T-cell (primary cell): ENCODE results near the gene AIG1. TPM values are rescaled to one million over a fixed set of nuclear protein-coding genes. Genes with fewer than 3 reads are reported as not detected.

Source experiments
- ATAC-seq, 4 experiments: fragments of 200-7000 bp in 3 of 4; fragments of 150-1000 bp in 1 of 4; cut with Tn5 transposase; replicated peaks in 1 of 4; 1 replicate in 3 of 4; 2 replicates in 1 of 4; pipeline ENCODE4 v1.10.0; 2021; ENCODE audit warnings: moderate library complexity in 3 of 4, mild to moderate bottlenecking in 2 of 4, moderate number of reproducible peaks in 1 of 4
- CTCF ChIA-PET, 2 donors: fragments of 300-600 bp; sonication (Branson Sonifier 250); formaldehyde crosslinking; loops; one replicate each; lab custom pipeline; 2022; ENCODE audit warnings: antibody characterized with exemption in 2 of 2; lab: Charles Lee
- POLR2A ChIA-PET, 2 donors: fragments of 300-600 bp; sonication (Branson Sonifier 250); formaldehyde crosslinking; loops; one replicate each; lab custom pipeline; 2022; ENCODE audit warnings: antibody characterized with exemption in 2 of 2; lab: Charles Lee
- DNase-seq, 35 experiments: peaks; one replicate each; pipeline versions ENCODE4 v3.0.0 to v3.0.0-alpha.2; 2013 to 2023
- H3K27ac ChIP-seq: one replicate; pipeline ENCODE4 v1.5.1; 2013; ENCODE audit warnings: low read length
- H3K27me3 ChIP-seq, 2 experiments: replicated peaks in 1 of 2; 1 replicate in 1 of 2; 2 replicates in 1 of 2; pipeline versions ENCODE4 v1.6.1 to v1.7.0; 2013; ENCODE audit warnings: low read length in 1 of 2, mixed read lengths in 1 of 2; ENCODE audit not compliant: control insufficient read depth in 2 of 2, insufficient read depth in 2 of 2; ENCODE audit errors: extremely low read depth in 1 of 2
- H3K36me3 ChIP-seq, 2 donors: 1 replicate in 1 of 2; 2 replicates in 1 of 2; pipeline versions ENCODE4 v1.6.1 to v1.7.0; 2013; ENCODE audit warnings: low read length in 1 of 2; ENCODE audit not compliant: control insufficient read depth in 2 of 2, insufficient read depth in 1 of 2; ENCODE audit errors: extremely low read depth in 1 of 2
- H3K4me1 ChIP-seq, 2 experiments: 1 replicate in 1 of 2; 2 replicates in 1 of 2; pipeline versions ENCODE4 v1.6.1 to v1.7.0; 2013; ENCODE audit warnings: low read length in 2 of 2, mixed read lengths in 1 of 2; ENCODE audit not compliant: insufficient read depth in 2 of 2, control insufficient read depth in 1 of 2; ENCODE audit errors: extremely low read depth in 1 of 2
- H3K4me3 ChIP-seq, 2 donors: 1 replicate in 1 of 2; 2 replicates in 1 of 2; pipeline versions ENCODE4 v1.5.1 to v1.7.0; 2013; ENCODE audit warnings: mild to moderate bottlenecking in 2 of 2, low read length in 1 of 2, moderate library complexity in 1 of 2; ENCODE audit not compliant: control insufficient read depth in 1 of 2; ENCODE audit errors: extremely low read depth in 1 of 2
- H3K9me3 ChIP-seq: 2 replicates; pipeline ENCODE4 v1.7.0; 2013
- H3K27ac Mint-ChIP-seq, 2 donors: one replicate each; pipeline ENCODE4 v1.8.0; 2020 to 2021; ENCODE audit warnings: mild to moderate bottlenecking in 2 of 2, mixed read lengths in 2 of 2
- H3K27me3 Mint-ChIP-seq, 2 donors: one replicate each; pipeline ENCODE4 v1.8.0; 2021 to 2022; ENCODE audit warnings: mixed read lengths in 2 of 2
- H3K36me3 Mint-ChIP-seq: one replicate; pipeline ENCODE4 v1.8.0; 2021; ENCODE audit warnings: mixed read lengths
- H3K4me1 Mint-ChIP-seq, 3 donors: one replicate each; pipeline ENCODE4 v1.8.0; 2020 to 2022; ENCODE audit warnings: mixed read lengths in 3 of 3, mild to moderate bottlenecking in 1 of 3
- H3K4me3 Mint-ChIP-seq, 3 donors: one replicate each; pipeline ENCODE4 v1.8.0; 2020 to 2022; ENCODE audit warnings: mild to moderate bottlenecking in 3 of 3, mixed read lengths in 3 of 3, moderate library complexity in 3 of 3
- H3K9me3 Mint-ChIP-seq, 3 donors: one replicate each; pipeline ENCODE4 v1.8.0; 2020 to 2022; ENCODE audit warnings: mixed read lengths in 3 of 3
- WGBS: methylation state at CpG from one replicate; pipeline ENCODE4 v1.1.5; 2013; ENCODE audit warnings: missing lambda C conversion rate; ENCODE audit not compliant: insufficient coverage; 5-methylcytosine and 5-hydroxymethylcytosine counted together
- total RNA-seq, 35 experiments: library from RNA in 6 of 35; stranded (reverse) in 6 of 35; fragments of 120-200 nt in 1 of 35; gene quantifications; one replicate each; pipeline versions ENCODE4 v1.2.1 to v1.2.4 and lab custom pipeline; 2013 to 2026

The AIG1 gene
- total RNA-seq, 5 donors from 2014 or later (not counting 1 experiment from before 2014, with no cell fraction given): 6.0 to 13.4 (median 7.6) TPM

DNA sequence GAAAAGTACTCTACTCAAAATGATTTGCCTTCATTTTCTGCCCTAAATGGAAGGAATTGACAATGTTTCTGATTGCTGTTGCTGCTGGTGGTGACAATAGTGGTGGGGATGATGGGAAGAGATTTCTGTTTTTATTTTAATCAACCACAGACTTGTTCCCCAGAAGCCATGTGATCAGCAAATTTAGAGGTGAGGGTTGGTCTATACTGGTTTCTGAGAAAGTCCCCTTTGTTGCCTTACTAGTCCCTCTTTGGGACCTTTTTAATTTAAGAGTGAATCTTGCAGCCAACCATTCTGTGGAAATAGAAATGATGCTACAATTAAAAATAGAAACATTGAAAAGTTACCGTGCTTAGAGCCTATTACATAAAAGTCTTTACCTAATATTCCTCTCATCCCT lies 43.2 kb downstream of the AIG1 start:
- Histone ChIP-seq H3K9me3 (no peaks in the 10 kb centered on the region), H3K36me3 (no peaks in the 10 kb centered on the region), H3K27me3 (no peaks in the 10 kb centered on the region), H3K27ac (no peak overlapping the region), H3K4me1 (no peaks in the 10 kb centered on the region), H3K4me3 (no peak overlapping the region)
- ChIA-PET POLR2A (no interaction called here), CTCF (no interaction called here)
- H3K36me3 Mint-ChIP-seq: peaks cover 14% of the 10 kb centered on the region
- no peak for DNase-seq
- no peak for ATAC-seq
- no CpG with 5 or more reads among the region's 1 CpG for WGBS
- H3K9me3 Mint-ChIP-seq: no peaks in the 10 kb centered on the region
- no peak overlapping the region for H3K27ac Mint-ChIP-seq
- peaks cover 0 to 2% (median 0%) of the 10 kb centered on the region in 3 donors for H3K4me1 Mint-ChIP-seq
- no peak overlapping the region for H3K4me3 Mint-ChIP-seq
- no peaks in the 10 kb centered on the region for H3K27me3 Mint-ChIP-seq

DNA sequence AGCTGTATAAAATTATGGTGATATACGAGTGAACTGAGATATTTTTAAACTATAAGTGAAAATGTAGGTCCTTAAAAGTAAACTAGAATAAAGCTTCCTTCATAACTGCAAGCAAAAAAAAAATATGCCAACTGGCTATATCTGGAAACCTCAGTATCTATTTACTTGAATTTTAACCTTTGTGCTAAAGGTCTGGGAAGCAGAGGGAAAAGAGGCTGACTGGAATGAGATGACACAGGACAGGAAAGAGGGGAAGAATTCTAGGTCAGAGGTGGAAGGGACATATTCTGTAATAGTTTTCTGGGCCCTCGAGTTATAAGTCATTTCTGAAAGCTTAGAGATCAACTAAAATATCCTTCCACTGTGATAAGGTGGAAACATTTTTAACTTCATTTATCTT lies 46.8 kb downstream of the AIG1 start:
- ChIA-PET CTCF (no interaction called here), POLR2A (interaction anchor here in 1 of 2 donors (0.7 kb wide), 1 partner anchor 28 kb away, joined by 3 read pairs; no protein-coding TSS in a partner anchor)
- Mint-ChIP-seq H3K9me3 (peaks cover 0 to 3% (median 0%) of the 10 kb centered on the region in 3 donors), H3K36me3 (peaks cover 23% of the 10 kb centered on the region), H3K27me3 (no peaks in the 10 kb centered on the region), H3K4me3 (no peak overlapping the region), H3K27ac (no peak overlapping the region), H3K4me1 (peaks cover 0 to 5% (median 0%) of the 10 kb centered on the region in 3 donors)
- no peaks in the 10 kb centered on the region for H3K36me3 ChIP-seq
- no CpG with 5 or more reads among the region's 2 CpGs for WGBS
- H3K9me3 ChIP-seq: no peaks in the 10 kb centered on the region
- H3K4me1 ChIP-seq: no peaks in the 10 kb centered on the region
- H3K27me3 ChIP-seq: no peaks in the 10 kb centered on the region
- DNase-seq (no peak), ATAC-seq (no peak)
- no peak overlapping the region for H3K27ac ChIP-seq
- no peak overlapping the region for H3K4me3 ChIP-seq

DNA sequence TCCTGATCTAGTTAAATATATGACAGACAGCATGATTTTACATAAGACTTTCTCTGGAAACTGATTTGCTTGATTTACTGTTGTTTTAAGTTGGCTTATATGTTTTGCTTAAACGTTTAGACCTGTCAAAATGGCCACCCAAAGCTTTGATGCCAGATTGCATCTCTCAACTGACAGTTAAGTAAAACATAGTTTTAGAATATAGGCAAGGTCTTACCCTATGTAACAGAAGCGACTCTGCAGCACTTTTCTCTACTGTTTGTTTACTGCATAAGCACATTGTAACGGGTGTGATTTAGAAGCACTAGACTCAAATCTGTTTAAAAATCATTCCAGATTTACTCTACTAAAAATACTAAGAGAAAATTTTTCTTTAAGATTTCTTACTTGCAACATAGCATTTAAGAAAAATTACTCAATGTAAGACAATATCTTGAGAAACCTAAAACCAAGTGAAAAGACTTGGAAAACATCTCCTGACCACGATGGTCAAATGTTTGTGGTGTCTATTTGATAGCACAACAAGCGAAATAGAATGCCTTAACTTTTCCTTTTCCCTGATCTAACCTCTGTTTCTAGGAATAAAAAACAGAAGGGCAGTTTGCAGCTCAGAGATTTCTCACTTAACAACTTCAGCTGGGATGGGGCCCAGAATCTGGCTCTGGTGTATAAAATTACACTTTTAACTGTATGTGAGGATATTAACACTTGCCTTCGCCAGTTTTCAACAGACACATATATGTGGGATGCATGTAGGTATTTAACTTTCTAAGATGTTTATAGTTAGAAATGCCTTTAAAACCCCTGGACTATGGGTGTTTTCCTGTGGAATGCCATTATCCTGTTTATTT lies 47.4 kb downstream of the AIG1 start:
- Mint-ChIP-seq H3K27ac (no peak overlapping the region), H3K4me1 (peaks cover 0 to 5% (median 0%) of the 10 kb centered on the region in 3 donors), H3K36me3 (peaks cover 23% of the 10 kb centered on the region), H3K27me3 (no peaks in the 10 kb centered on the region), H3K9me3 (peaks cover 0 to 3% (median 0%) of the 10 kb centered on the region in 3 donors), H3K4me3 (no peak overlapping the region)
- H3K4me1 ChIP-seq: no peaks in the 10 kb centered on the region
- DNase-seq (no peak), ATAC-seq (no peak)
- H3K9me3 ChIP-seq: no peaks in the 10 kb centered on the region
- no peak overlapping the region for H3K27ac ChIP-seq
- H3K36me3 ChIP-seq: no peaks in the 10 kb centered on the region
- no CpG with 5 or more reads among the region's 6 CpGs for WGBS
- ChIA-PET POLR2A (no interaction called here), CTCF (no interaction called here)
- no peaks in the 10 kb centered on the region for H3K27me3 ChIP-seq
- H3K4me3 ChIP-seq: no peak overlapping the region

DNA sequence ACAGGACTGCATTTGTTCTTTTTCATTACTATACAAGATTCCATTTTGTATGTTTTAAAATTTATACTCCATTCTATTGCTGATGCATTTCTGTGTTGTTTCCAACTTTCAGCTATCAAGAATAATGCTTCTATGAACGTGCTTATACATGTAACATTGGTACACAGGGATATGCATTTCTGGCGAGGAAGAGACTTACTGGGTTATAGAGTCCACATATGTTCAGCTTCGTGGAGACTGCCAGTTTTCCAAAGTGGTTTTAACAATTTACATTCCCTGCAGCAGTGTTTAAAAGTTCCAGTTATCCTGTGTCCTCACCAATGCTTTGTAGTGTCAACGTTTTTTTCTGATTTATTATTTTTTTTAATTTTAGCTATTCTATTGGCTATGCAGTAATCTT lies 48.5 kb downstream of the AIG1 start:
- peaks cover 0 to 3% (median 0%) of the 10 kb centered on the region in 3 donors for H3K9me3 Mint-ChIP-seq
- no peak overlapping the region for H3K27ac ChIP-seq
- H3K36me3 ChIP-seq: no peaks in the 10 kb centered on the region
- ATAC-seq (no peak), DNase-seq (no peak)
- H3K4me1 Mint-ChIP-seq: peaks cover 0 to 5% (median 0%) of the 10 kb centered on the region in 3 donors
- peaks cover 19% of the 10 kb centered on the region for H3K36me3 Mint-ChIP-seq
- ChIA-PET POLR2A (no interaction called here), CTCF (no interaction called here)
- H3K4me3 Mint-ChIP-seq: no peak overlapping the region
- no peaks in the 10 kb centered on the region for H3K4me1 ChIP-seq
- no peaks in the 10 kb centered on the region for H3K27me3 ChIP-seq
- H3K27ac Mint-ChIP-seq: no peak overlapping the region
- 93% methylated on average over 3 of the region's 4 CpGs for WGBS
- H3K4me3 ChIP-seq: no peak overlapping the region
- H3K27me3 Mint-ChIP-seq: no peaks in the 10 kb centered on the region
- no peaks in the 10 kb centered on the region for H3K9me3 ChIP-seq

DNA sequence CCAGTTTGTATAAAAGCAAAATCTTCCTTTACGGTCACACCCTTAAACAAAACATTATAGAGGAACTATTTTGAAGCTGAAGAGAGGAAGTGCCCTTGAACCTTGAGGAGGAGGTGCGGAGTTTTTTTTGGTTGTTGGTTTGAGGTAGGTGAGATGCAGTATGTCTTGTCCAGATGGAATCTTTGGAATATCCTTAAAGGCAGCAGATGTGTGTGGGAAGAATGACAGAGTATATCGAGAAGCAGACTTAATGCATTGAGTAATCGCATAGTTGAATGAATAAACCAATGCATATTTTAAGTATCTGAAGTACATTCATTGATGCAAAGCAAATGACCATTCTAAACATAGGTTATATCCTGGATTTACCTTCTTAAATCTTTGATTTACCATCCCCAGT lies 49.9 kb downstream of the AIG1 start:
- Mint-ChIP-seq H3K4me3 (no peak overlapping the region), H3K36me3 (peaks cover 19% of the 10 kb centered on the region), H3K4me1 (peaks cover 0 to 5% (median 0%) of the 10 kb centered on the region in 3 donors), H3K27me3 (no peaks in the 10 kb centered on the region), H3K9me3 (peaks cover 0 to 3% (median 0%) of the 10 kb centered on the region in 3 donors), H3K27ac (no peak overlapping the region)
- Histone ChIP-seq H3K36me3 (no peaks in the 10 kb centered on the region), H3K27me3 (no peaks in the 10 kb centered on the region), H3K4me1 (no peaks in the 10 kb centered on the region), H3K4me3 (no peak overlapping the region), H3K27ac (no peak overlapping the region), H3K9me3 (no peaks in the 10 kb centered on the region)
- DNase-seq (no peak), ATAC-seq (no peak)
- WGBS: no CpG with 5 or more reads among the region's 4 CpGs
- CTCF ChIA-PET: no interaction called here
- POLR2A ChIA-PET: no interaction called here

DNA sequence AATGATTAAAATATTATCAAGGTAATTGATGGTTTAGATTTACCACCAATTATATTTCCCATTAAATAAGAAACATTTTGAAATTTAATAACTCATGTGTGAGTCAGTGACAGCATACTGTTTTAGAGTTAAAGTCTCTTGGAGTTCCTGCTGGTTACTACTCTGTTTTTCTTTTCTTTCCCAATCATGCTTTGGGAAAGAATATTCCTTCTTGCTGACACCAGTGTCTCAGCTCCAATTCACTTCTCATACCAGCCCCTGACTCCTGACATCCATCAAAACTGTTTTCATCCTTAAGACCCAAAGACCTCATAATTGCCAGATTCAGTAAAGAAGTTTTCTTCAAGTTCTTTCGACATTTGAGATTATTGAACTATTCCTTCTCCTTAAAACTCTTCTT lies 50.3 kb downstream of the AIG1 start:
- no peaks in the 10 kb centered on the region for H3K27me3 Mint-ChIP-seq
- DNase-seq: no peak
- no peak overlapping the region for H3K4me3 Mint-ChIP-seq
- H3K9me3 Mint-ChIP-seq: peaks cover 0 to 4% (median 0%) of the 10 kb centered on the region in 3 donors
- H3K27ac Mint-ChIP-seq: no peak overlapping the region
- CTCF ChIA-PET: no interaction called here
- POLR2A ChIA-PET: no interaction called here
- no peak for ATAC-seq
- no peak overlapping the region for H3K27ac ChIP-seq
- WGBS: 100% methylated on average over 1 of the region's 1 CpG
- no peak overlapping the region for H3K4me3 ChIP-seq
- H3K9me3 ChIP-seq: no peaks in the 10 kb centered on the region
- peaks cover 20% of the 10 kb centered on the region for H3K36me3 Mint-ChIP-seq
- H3K36me3 ChIP-seq: no peaks in the 10 kb centered on the region
- H3K4me1 Mint-ChIP-seq: peaks cover 0 to 5% (median 0%) of the 10 kb centered on the region in 3 donors
- no peaks in the 10 kb centered on the region for H3K27me3 ChIP-seq
- no peaks in the 10 kb centered on the region for H3K4me1 ChIP-seq
